Vagina (tissue), 2 donors: ENCODE data around the gene MYL2. TPM values are rescaled to one million over a fixed set of nuclear protein-coding genes. Genes with fewer than 3 reads are reported as not detected.

Experiments used
- DNase-seq, 2 donors: peaks; one replicate each; pipeline ENCODE4 v3.0.0-alpha.2; 2017; ENCODE audit errors: extremely low spot score in 2 of 2
- H3K27ac ChIP-seq: fragments of 200-600 bp; sonication (generic); one replicate; pipeline ENCODE4 v1.5.1; 2019
- H3K27me3 ChIP-seq: fragments of 200-600 bp; sonication (generic); one replicate; pipeline ENCODE4 v1.5.1; 2019
- H3K36me3 ChIP-seq, 2 donors: fragments of 200-600 bp; sonication (generic); one replicate each; pipeline ENCODE4 v1.5.1; 2017 to 2019
- H3K4me1 ChIP-seq: fragments of 200-600 bp; sonication (generic); one replicate; pipeline ENCODE4 v1.5.1; 2019
- H3K4me3 ChIP-seq, 2 donors: fragments of 200-600 bp; sonication (generic); 1 replicate in 1 of 2; 2 replicates in 1 of 2; pipeline ENCODE4 v1.5.1; 2016 to 2019
- H3K9me3 ChIP-seq: fragments of 200-600 bp; sonication (generic); one replicate; pipeline ENCODE4 v1.5.1; 2019
- POLR2A ChIP-seq, 2 donors: fragments of 450-650 bp; IDR thresholded peaks; one replicate each; pipeline ENCODE4 v1.6.1; 2017; ENCODE audit warnings: antibody characterized with exemption in 2 of 2, mild to moderate bottlenecking in 2 of 2, moderate library complexity in 2 of 2
- POLR2AphosphoS5 ChIP-seq, 2 donors: sonication (generic); formaldehyde crosslinking; IDR thresholded peaks; one replicate each; pipeline ENCODE4 v1.9.0; 2017; ENCODE audit warnings: antibody characterized with exemption in 2 of 2, mild to moderate bottlenecking in 2 of 2, low read depth in 1 of 2; ENCODE audit not compliant: insufficient read depth in 1 of 2
- intact Hi-C: fragments of 100-400 bp; cut with DNase I; formaldehyde crosslinking; loops from one replicate; pipeline ENCODE4 v1.15.1; 2023
- total RNA-seq: library from RNA; depleted of rRNA; stranded (reverse); fragments of >200 nt; gene quantifications from one replicate; pipeline ENCODE4 v1.2.3, GENCODE V29; 2016
- TF ChIP-seq, protein P1 (sequence below), 3 experiments: fragments of 450-650 bp in 2 of 3; fragments of 200-600 bp in 1 of 3; sonication (generic) in 1 of 3; IDR thresholded peaks; one replicate each; pipeline ENCODE4 v1.5.1; 2017 to 2019; ENCODE audit warnings: antibody characterized with exemption in 3 of 3, mild to moderate bottlenecking in 2 of 3, moderate library complexity in 2 of 3

The MYL2 gene
- total RNA-seq, 1 donor from 2014 or later = not detected

DNA sequence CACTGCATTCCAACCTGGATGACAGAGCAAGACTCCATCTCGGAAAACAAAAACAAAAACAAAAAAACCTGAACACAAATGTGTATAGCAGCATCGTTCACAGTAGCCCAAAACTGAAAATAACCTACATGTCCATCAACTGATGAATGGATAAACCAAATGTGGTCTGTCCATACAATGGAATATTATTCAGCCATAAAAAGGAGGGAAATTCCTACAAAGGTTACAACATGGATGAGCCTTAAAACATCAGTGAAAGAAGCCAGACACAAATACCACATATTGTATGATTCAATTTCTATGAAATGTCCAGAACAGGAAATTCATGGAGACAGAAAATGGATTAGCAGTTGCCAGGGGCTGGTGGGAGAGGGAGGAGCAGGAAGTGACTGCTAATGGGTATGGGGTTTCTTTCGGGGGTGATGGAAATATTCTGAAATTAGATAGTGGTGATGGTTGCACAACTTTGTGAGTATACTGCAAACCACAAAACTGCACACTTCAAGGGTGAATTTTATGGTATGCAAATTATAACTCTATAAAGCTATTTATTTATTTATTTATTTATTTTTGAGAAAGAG, 4.0 kb downstream of the MYL2 start:
- Histone ChIP-seq H3K27me3 (no peaks in the 10 kb centered on the region), H3K4me3 (no peak overlapping the region), H3K36me3 (no peaks in the 10 kb centered on the region), H3K27ac (no peak overlapping the region), H3K9me3 (no peaks in the 10 kb centered on the region), H3K4me1 (no peaks in the 10 kb centered on the region)
- DNase-seq = no peak
- intact Hi-C loops = no loop called here
- TF ChIP-seq, protein P1, sequence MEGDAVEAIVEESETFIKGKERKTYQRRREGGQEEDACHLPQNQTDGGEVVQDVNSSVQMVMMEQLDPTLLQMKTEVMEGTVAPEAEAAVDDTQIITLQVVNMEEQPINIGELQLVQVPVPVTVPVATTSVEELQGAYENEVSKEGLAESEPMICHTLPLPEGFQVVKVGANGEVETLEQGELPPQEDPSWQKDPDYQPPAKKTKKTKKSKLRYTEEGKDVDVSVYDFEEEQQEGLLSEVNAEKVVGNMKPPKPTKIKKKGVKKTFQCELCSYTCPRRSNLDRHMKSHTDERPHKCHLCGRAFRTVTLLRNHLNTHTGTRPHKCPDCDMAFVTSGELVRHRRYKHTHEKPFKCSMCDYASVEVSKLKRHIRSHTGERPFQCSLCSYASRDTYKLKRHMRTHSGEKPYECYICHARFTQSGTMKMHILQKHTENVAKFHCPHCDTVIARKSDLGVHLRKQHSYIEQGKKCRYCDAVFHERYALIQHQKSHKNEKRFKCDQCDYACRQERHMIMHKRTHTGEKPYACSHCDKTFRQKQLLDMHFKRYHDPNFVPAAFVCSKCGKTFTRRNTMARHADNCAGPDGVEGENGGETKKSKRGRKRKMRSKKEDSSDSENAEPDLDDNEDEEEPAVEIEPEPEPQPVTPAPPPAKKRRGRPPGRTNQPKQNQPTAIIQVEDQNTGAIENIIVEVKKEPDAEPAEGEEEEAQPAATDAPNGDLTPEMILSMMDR (IDR thresholded peaks at IDR 0.05) = no peak
- TF ChIP-seq POLR2A (IDR thresholded peaks at IDR 0.05) (no peak), POLR2AphosphoS5 (IDR thresholded peaks at IDR 0.05; ENCODE audit: insufficient read depth in 1 of 2, low read depth in 1 of 2) (no peak)

DNA sequence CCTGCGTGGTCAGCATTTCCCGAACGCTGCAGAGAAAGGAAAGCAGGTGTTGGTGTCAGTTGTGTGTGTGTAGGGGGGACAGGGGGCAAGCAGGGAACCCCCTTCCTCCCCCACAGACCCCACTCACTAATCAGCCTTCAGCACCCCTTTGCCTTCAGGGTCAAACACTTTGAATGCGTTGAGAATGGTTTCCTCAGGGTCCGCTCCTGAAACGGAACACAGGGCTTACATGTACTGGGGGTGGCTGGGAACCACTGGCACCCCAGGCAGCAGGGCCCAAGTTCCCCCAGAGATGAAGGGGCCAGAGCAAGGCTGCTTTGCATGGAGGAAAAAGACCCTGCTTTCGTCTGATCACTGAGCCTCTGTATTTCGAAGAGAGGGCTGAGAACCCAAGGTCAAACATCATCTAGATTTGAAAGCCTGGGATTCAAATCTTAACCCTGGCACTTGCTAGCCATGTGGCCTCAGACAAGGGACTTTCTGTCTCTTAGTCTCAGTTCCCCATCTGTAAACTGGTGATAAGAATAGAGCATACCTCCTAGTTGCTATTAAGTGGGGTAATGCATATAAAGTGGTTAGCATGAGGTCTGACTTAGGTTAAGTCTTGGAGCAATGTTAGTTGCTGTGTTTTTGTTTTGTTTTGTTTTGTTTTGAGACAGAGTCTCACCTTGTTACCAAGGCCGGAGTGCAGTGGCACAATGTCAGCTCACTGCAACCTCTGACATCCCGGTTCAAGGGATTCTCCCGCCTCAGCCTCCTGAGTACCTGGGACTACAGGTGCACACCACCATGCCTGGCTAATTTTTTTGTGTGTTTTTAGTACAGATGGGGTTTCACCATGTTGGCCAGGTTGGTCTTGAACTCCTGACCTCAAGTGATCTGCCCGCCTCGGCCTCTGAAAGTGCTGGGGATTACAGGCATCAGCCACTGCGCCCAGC, 7.0 kb downstream of the MYL2 start:
- H3K36me3 ChIP-seq = no peaks in the 10 kb centered on the region
- intact Hi-C loops = no loop called here
- H3K4me3 ChIP-seq = no peak overlapping the region
- H3K4me1 ChIP-seq = no peaks in the 10 kb centered on the region
- TF ChIP-seq, protein P1 (IDR thresholded peaks at IDR 0.05) = no peak
- TF ChIP-seq POLR2AphosphoS5 (IDR thresholded peaks at IDR 0.05; ENCODE audit: insufficient read depth in 1 of 2, low read depth in 1 of 2) = no peak
- TF ChIP-seq POLR2A (IDR thresholded peaks at IDR 0.05) = no peak
- no peaks in the 10 kb centered on the region for H3K27me3 ChIP-seq
- no peaks in the 10 kb centered on the region for H3K9me3 ChIP-seq
- DNase-seq = no peak
- H3K27ac ChIP-seq = no peak overlapping the region

DNA sequence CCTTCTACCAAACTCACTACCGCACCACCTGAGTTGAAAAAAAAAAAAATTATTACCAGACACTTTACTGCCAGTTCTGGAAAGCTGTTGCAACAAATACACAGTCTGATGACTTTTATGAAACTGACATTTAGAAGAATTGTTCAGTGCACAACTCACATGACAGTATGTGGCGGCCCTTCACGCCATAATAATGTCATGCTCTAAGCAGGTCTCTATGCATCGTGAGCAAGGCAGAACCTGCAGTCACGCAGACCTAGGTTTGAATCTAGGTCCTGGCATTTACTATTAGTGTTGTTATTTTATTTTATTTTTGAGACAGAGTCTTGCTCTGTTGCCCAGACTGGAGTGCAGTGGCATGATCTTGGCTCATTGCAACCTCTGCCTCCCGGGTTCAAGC, 8.1 kb downstream of the MYL2 start:
- no peak overlapping the region for H3K4me3 ChIP-seq
- no peak for TF ChIP-seq POLR2AphosphoS5 (IDR thresholded peaks at IDR 0.05; ENCODE audit: insufficient read depth in 1 of 2, low read depth in 1 of 2)
- no peak for TF ChIP-seq POLR2A (IDR thresholded peaks at IDR 0.05)
- intact Hi-C loops = no loop called here

DNA sequence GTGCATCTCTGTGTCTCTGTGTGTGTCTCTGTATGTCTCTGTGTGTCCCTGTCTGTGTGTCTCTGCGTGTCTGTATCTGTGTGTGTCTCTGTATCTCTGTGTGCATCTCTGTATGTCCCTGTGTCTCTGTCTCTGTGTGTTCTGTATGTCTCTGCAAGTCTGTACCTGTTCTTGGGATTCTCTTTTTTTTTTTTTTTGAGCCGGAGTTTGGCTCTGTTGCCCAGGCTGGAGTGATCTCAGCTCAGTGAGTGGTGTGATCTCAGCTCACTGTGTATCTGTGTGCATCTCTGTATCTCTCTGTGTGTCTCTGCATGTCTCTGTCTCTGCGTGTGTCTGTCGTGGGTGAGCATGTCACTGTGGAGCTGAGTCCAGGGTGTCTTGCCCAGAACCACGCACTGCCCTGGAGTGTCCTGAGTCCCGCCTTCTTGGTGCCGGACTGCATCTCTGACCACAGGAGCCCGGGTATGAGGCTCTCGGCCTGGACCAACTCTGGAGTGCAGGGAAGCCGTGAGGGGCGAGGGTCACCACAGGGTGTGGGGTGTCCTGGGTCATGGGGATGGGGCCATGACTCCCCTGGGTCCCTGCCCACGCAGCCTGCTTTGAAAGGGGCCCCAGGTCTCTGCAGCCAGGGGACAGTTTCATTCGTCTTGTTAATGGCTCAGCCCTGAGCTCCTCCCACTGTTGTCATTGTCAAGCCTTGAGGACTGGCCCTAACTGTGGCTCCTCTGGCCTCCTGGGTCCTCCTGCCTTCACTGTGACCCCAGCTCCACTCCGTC, 11.8 kb downstream of the MYL2 start:
- Histone ChIP-seq H3K4me3 (no peak overlapping the region), H3K4me1 (no peaks in the 10 kb centered on the region), H3K36me3 (no peaks in the 10 kb centered on the region), H3K27me3 (no peaks in the 10 kb centered on the region), H3K9me3 (no peaks in the 10 kb centered on the region), H3K27ac (no peak overlapping the region)
- no peak for TF ChIP-seq POLR2A (IDR thresholded peaks at IDR 0.05)
- TF ChIP-seq, protein P1 (IDR thresholded peaks at IDR 0.05) = no peak
- TF ChIP-seq POLR2AphosphoS5 (IDR thresholded peaks at IDR 0.05; ENCODE audit: insufficient read depth in 1 of 2, low read depth in 1 of 2) = no peak
- intact Hi-C loops = no loop called here
- DNase-seq = no peak

More for the DNA sequence above, 8.1 kb downstream of the MYL2 start:
- Histone ChIP-seq H3K27me3 (no peaks in the 10 kb centered on the region), H3K9me3 (no peaks in the 10 kb centered on the region), H3K4me1 (no peaks in the 10 kb centered on the region), H3K27ac (no peak overlapping the region), H3K36me3 (no peaks in the 10 kb centered on the region)
- no peak for DNase-seq

DNA sequence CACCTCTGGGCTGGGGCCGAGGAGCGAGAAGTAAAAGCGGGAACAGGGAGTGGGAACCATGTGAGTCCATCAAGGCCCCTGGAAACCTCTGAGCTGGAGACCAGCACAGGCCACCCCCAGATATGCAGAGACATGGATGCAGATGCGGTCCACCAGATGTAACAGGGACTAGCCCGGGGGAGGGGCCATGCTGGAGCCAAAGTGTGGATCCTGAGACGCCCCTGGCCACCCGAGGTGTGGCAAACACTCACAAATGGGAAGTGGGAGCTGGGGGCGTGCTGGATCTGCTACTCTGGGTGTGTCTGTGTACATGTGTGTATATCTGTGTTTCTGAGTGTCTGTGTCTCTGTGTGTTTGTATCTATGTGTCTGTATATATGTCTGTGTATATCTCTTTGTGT, 12.8 kb downstream of the MYL2 start:
- Histone ChIP-seq H3K4me1 (no peaks in the 10 kb centered on the region), H3K27ac (no peak overlapping the region), H3K36me3 (no peaks in the 10 kb centered on the region), H3K4me3 (no peak overlapping the region), H3K27me3 (no peaks in the 10 kb centered on the region), H3K9me3 (no peaks in the 10 kb centered on the region)
- intact Hi-C loops = no loop called here
- DNase-seq = no peak
- TF ChIP-seq, protein P1 (IDR thresholded peaks at IDR 0.05) = no peak
- TF ChIP-seq POLR2AphosphoS5 (IDR thresholded peaks at IDR 0.05; ENCODE audit: insufficient read depth in 1 of 2, low read depth in 1 of 2) (no peak), POLR2A (IDR thresholded peaks at IDR 0.05) (no peak)
